ENCODE results near the gene HECW1.

The HECW1 gene

DNA sequence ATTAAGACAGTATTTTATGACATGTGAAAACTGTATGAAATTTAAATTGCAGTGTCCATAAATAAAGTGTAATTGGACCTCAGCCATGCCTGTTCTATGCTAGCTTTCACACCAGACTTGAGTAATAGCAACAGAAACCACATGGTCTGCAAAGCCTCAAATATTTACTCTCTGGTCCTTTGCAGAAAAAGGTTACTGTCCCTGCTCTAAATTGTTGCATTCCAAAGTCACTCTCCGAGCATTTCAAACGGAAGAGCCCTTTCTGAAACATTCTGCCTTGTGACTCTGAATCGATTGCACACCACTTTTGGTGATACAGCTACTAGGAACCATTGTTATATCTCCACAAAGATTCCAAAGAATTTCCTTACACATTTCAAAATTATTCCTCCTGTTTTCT, 389.4 kb downstream of the HECW1 start:
- Histone ChIP-seq H3K36me3 (ENCODE audit: control insufficient read depth, insufficient read depth, low read length) (no peaks in the 10 kb centered on the region), H3K9me3 (ENCODE audit: control insufficient read depth, low read length) (no peaks in the 10 kb centered on the region), H3K4me3 (ENCODE audit: insufficient read depth, low read depth, low read length) (no peak overlapping the region), H3K4me1 (ENCODE audit: control insufficient read depth, insufficient read depth, low read length) (no peaks in the 10 kb centered on the region), H3K27me3 (ENCODE audit: control insufficient read depth, insufficient read depth, low read length, poor library complexity, severe bottlenecking) (no peaks in the 10 kb centered on the region), H3K27ac (ENCODE audit: insufficient read depth, low read depth, low read length, poor library complexity, severe bottlenecking) (no peak overlapping the region)
- WGBS, 2 experiments, result 86 to 89% methylated on average over 3 of the region's 3 CpGs

DNA sequence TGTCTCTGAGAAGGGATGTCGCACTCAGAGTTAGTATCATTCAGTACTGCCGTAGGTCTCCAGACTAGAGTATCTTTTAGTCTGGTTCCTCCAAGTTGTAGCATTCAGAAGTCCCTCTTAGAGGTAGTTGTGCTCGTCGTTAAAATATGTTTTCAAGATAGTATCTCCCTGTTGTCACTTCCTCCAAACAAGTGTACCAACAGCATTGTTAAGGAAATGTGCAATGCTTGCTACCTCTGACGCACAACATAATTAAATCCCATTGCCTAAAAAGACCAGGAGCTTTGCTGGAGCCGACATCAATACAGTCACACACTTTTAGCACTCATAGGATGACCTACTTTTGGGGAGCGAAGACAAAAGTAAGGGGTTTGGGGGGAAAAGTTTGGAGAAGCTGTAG, 390.5 kb downstream of the HECW1 start:
- H3K27me3 ChIP-seq (ENCODE audit: control insufficient read depth, insufficient read depth, low read length, poor library complexity, severe bottlenecking), result no peaks in the 10 kb centered on the region
- no peaks in the 10 kb centered on the region for H3K36me3 ChIP-seq (ENCODE audit: control insufficient read depth, insufficient read depth, low read length)
- WGBS, 2 experiments, result 90 to 97% methylated on average over 6 to 7 of the region's 7 CpGs
- no peak overlapping the region for H3K4me3 ChIP-seq (ENCODE audit: insufficient read depth, low read depth, low read length)
- no peaks in the 10 kb centered on the region for H3K9me3 ChIP-seq (ENCODE audit: control insufficient read depth, low read length)
- no peaks in the 10 kb centered on the region for H3K4me1 ChIP-seq (ENCODE audit: control insufficient read depth, insufficient read depth, low read length)
- H3K27ac ChIP-seq (ENCODE audit: insufficient read depth, low read depth, low read length, poor library complexity, severe bottlenecking), result no peak overlapping the region

DNA sequence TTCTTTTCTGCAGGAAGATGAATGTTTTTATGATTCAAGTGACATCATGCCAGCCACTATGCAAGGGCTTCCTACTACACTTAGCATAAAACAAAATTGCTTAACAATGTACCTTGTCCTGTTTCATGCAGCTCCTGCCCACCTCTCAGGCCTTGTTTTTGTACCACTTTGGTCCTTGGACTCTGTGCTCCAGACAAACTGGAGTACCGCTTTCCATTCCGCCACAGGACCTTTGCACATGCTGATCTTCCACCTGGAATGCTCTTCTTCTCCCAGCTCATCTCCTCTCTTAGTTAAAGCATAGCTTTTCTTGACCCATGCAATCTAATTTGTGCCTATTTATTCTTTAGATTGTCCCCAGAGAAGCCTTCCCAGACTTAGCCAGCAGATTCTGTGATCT, 393.0 kb downstream of the HECW1 start:
- H3K9me3 ChIP-seq (ENCODE audit: control insufficient read depth, low read length), result no peaks in the 10 kb centered on the region
- H3K36me3 ChIP-seq (ENCODE audit: control insufficient read depth, insufficient read depth, low read length), result no peaks in the 10 kb centered on the region
- no peak overlapping the region for H3K4me3 ChIP-seq (ENCODE audit: insufficient read depth, low read depth, low read length)
- H3K4me1 ChIP-seq (ENCODE audit: control insufficient read depth, insufficient read depth, low read length), result no peaks in the 10 kb centered on the region
- no peak overlapping the region for H3K27ac ChIP-seq (ENCODE audit: insufficient read depth, low read depth, low read length, poor library complexity, severe bottlenecking)
- no peaks in the 10 kb centered on the region for H3K27me3 ChIP-seq (ENCODE audit: control insufficient read depth, insufficient read depth, low read length, poor library complexity, severe bottlenecking)
- WGBS, 2 experiments, result 91 to 95% methylated on average over 2 of the region's 2 CpGs

DNA sequence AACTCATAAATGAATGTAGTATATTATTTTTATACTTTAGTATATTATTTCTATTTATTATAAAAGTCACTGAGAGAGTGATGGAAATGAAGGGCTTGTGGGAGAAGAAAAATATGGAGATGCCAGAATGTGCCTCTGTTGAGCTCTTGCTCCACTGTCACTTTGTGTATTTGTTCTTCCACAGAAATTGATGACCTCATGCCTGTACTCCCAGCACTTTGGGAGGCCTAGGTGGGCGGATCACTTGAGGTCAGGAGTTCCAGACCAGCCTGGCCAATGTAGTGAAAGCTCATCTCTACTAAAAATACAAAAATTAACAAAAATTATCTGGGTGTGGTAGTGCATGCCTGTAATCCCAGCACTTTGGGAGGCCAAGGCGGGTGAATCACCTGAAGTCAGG, 394.0 kb downstream of the HECW1 start:
- Histone ChIP-seq H3K4me1 (ENCODE audit: control insufficient read depth, insufficient read depth, low read length) (no peaks in the 10 kb centered on the region), H3K27me3 (ENCODE audit: control insufficient read depth, insufficient read depth, low read length, poor library complexity, severe bottlenecking) (no peaks in the 10 kb centered on the region), H3K27ac (ENCODE audit: insufficient read depth, low read depth, low read length, poor library complexity, severe bottlenecking) (no peak overlapping the region), H3K9me3 (ENCODE audit: control insufficient read depth, low read length) (no peaks in the 10 kb centered on the region), H3K36me3 (ENCODE audit: control insufficient read depth, insufficient read depth, low read length) (no peaks in the 10 kb centered on the region), H3K4me3 (ENCODE audit: insufficient read depth, low read depth, low read length) (no peak overlapping the region)
- 86 to 91% methylated on average over 2 of the region's 2 CpGs for WGBS, 2 experiments

DNA sequence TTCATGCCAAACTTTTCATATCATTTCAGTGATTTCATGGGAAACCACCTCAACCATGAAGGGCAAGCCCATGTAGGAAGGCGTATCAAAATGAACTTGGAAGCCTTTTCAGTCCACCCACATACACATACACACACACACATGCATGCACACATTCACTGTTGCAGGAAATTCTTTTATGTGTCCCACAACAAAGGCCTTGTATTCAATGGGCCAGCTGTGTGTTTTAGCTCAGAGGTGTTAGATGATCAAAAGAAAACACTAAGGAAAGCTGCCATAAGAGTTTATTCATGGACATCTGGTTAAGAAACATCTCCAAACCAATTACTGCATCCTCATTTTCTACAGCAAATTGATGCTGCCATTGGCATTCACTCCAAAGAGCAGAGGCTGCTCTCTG, 396.0 kb downstream of the HECW1 start:
- H3K9me3 ChIP-seq (ENCODE audit: control insufficient read depth, low read length), result no peaks in the 10 kb centered on the region
- H3K4me1 ChIP-seq (ENCODE audit: control insufficient read depth, insufficient read depth, low read length), result no peaks in the 10 kb centered on the region
- H3K27me3 ChIP-seq (ENCODE audit: control insufficient read depth, insufficient read depth, low read length, poor library complexity, severe bottlenecking), result no peaks in the 10 kb centered on the region
- no peaks in the 10 kb centered on the region for H3K36me3 ChIP-seq (ENCODE audit: control insufficient read depth, insufficient read depth, low read length)
- 50 to 56% methylated on average over 1 of the region's 1 CpG for WGBS, 2 experiments
- H3K27ac ChIP-seq (ENCODE audit: insufficient read depth, low read depth, low read length, poor library complexity, severe bottlenecking), result no peak overlapping the region
- H3K4me3 ChIP-seq (ENCODE audit: insufficient read depth, low read depth, low read length), result no peak overlapping the region

DNA sequence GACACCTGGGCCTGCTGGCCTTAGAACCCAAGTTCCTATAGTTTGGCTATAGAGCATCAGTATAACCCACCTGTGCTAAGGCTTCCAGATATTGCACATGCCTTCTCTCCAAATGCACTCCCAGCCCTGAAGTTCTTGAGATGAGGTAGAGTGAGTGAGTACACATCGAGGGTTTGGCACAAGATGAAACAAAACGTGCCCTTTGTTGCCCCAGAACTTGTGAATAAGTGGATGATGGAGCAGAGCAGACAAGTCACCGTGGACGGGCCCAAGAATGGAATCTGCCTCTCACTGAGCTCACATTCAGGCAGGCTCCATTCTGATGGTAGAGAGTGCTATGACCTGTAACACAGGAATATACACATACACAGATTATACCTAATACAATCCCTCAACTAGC, 397.5 kb downstream of the HECW1 start:
- WGBS, 2 experiments, result 96 to 98% methylated on average over 4 of the region's 4 CpGs
- Histone ChIP-seq H3K27ac (ENCODE audit: insufficient read depth, low read depth, low read length, poor library complexity, severe bottlenecking) (no peak overlapping the region), H3K4me1 (ENCODE audit: control insufficient read depth, insufficient read depth, low read length) (no peaks in the 10 kb centered on the region), H3K36me3 (ENCODE audit: control insufficient read depth, insufficient read depth, low read length) (no peaks in the 10 kb centered on the region), H3K9me3 (ENCODE audit: control insufficient read depth, low read length) (no peaks in the 10 kb centered on the region), H3K27me3 (ENCODE audit: control insufficient read depth, insufficient read depth, low read length, poor library complexity, severe bottlenecking) (no peaks in the 10 kb centered on the region), H3K4me3 (ENCODE audit: insufficient read depth, low read depth, low read length) (no peak overlapping the region)

DNA sequence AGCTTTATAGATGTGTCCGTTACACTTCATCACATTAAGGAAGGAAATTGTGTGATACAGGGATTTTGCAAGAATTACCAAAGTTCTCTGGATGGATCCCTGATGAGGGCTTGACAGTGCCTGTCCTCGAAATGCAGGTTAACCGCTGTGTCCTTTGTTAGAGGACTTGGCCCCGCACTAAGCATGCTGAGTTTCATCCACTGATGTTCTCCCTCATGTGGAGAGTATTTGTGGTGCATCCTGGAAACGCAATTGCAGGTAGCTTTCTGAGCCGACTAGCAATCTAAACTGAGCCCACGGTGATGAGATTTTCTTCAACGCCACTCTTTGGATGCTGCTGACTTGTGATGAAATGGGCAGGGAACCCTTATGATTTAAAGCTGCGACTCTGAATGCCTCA, 398.6 kb downstream of the HECW1 start:
- Histone ChIP-seq H3K27me3 (ENCODE audit: control insufficient read depth, insufficient read depth, low read length, poor library complexity, severe bottlenecking) (no peaks in the 10 kb centered on the region), H3K36me3 (ENCODE audit: control insufficient read depth, insufficient read depth, low read length) (no peaks in the 10 kb centered on the region), H3K27ac (ENCODE audit: insufficient read depth, low read depth, low read length, poor library complexity, severe bottlenecking) (no peak overlapping the region), H3K9me3 (ENCODE audit: control insufficient read depth, low read length) (no peaks in the 10 kb centered on the region), H3K4me1 (ENCODE audit: control insufficient read depth, insufficient read depth, low read length) (no peaks in the 10 kb centered on the region), H3K4me3 (ENCODE audit: insufficient read depth, low read depth, low read length) (no peak overlapping the region)
- 75 to 78% methylated on average over 9 of the region's 9 CpGs for WGBS, 2 experiments

DNA sequence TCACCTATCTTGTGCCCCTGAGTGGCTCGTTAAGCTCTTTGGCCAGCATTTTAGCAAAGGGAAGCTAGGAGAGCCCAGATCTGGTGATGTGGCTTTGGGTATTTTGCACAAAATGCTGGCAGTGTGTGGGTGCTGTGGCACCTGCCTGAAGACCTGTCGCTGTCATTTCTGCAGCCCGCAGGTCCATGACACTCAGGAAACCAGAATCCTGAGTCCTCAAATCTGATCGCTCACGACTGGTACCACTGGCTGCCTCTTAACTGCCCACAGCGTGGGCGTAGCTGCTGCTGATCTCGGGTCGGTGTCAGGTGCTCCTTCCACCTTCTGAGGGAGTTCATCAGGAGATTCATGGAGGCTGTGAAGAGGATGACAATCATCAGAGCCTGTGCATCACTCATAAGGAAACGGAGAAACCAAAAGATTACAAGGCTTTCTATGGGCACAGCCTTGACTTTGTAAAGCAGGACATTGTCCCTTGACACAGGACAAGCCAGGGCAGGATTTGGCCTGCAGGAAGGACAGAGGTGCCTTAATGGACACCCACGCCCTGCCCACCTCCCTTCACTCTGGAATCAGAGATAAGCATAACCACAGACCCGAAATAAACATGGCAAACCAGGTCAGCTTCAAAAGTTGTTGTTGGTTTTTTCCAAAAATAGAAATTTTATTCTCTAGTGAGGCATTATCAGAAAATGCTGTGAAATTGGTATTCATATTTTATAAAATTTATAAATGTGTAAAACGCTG, 399.5 kb downstream of the HECW1 start:
- Histone ChIP-seq H3K4me3 (ENCODE audit: insufficient read depth, low read depth, low read length) (no peak overlapping the region), H3K36me3 (ENCODE audit: control insufficient read depth, insufficient read depth, low read length) (no peaks in the 10 kb centered on the region), H3K9me3 (ENCODE audit: control insufficient read depth, low read length) (no peaks in the 10 kb centered on the region), H3K4me1 (ENCODE audit: control insufficient read depth, insufficient read depth, low read length) (no peaks in the 10 kb centered on the region), H3K27me3 (ENCODE audit: control insufficient read depth, insufficient read depth, low read length, poor library complexity, severe bottlenecking) (no peaks in the 10 kb centered on the region), H3K27ac (ENCODE audit: insufficient read depth, low read depth, low read length, poor library complexity, severe bottlenecking) (no peak overlapping the region)
- 90 to 94% methylated on average over 12 of the region's 13 CpGs for WGBS, 2 experiments

DNA sequence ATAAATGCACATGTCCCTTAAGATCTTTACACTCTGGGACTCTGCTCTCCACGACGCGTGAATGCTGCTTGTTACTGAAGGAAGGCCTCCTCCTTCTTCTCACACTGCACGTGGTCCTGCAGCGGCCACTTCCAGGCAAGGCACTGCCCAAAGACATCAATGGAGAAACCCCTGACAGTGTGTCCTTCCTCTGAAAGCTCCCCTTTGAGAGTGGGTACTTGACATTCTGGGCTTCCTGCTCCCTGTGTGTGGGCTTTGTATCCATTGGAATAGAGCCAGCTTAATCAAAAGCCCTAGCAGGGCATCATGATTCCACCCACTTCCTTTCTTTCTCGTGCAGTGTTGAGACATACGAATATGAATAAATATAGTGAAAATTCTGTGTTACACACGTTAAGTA, 400.8 kb downstream of the HECW1 start:
- 60 to 67% methylated on average over 8 of the region's 8 CpGs for WGBS, 2 experiments
- Histone ChIP-seq H3K9me3 (ENCODE audit: control insufficient read depth, low read length) (no peaks in the 10 kb centered on the region), H3K27ac (ENCODE audit: insufficient read depth, low read depth, low read length, poor library complexity, severe bottlenecking) (no peak overlapping the region), H3K27me3 (ENCODE audit: control insufficient read depth, insufficient read depth, low read length, poor library complexity, severe bottlenecking) (no peaks in the 10 kb centered on the region), H3K4me1 (ENCODE audit: control insufficient read depth, insufficient read depth, low read length) (no peaks in the 10 kb centered on the region), H3K36me3 (ENCODE audit: control insufficient read depth, insufficient read depth, low read length) (no peaks in the 10 kb centered on the region), H3K4me3 (ENCODE audit: insufficient read depth, low read depth, low read length) (no peak overlapping the region)

DNA sequence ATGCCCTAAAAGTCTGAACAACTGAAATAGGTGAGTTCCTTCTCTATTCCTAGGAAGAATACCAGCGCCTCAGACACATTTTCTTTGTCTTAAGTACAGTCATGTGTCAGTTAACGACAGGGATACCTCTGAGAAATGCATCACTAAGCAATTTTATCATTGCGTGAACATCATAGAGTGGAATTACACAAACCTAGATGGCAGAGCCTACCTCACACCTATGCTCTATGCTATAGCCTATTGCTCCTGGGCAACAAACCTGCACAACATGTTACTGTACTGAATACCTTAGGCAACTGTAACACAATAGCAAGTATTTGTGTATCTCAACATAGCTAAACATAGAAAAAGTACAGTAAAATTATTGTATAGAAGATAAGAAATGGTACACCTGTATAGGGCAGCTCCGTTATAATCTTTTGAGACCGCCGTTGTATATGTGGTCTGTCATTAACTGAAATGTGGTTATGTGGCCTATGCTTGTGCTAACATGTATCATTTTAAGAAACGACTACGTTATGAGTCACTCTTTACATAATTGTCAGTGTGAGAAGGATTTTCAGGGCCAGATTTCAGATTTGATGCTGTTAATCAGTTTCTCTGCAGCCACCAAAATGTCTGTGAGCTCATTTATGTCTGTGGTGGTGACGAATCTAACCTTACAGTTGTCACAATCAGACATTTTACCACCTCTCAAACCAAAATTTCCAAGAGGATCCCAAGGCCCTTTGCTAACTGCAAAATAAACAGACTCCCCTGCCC, 404.3 kb downstream of the HECW1 start:
- Histone ChIP-seq H3K27me3 (ENCODE audit: control insufficient read depth, insufficient read depth, low read length, poor library complexity, severe bottlenecking) (no peaks in the 10 kb centered on the region), H3K36me3 (ENCODE audit: control insufficient read depth, insufficient read depth, low read length) (no peaks in the 10 kb centered on the region), H3K27ac (ENCODE audit: insufficient read depth, low read depth, low read length, poor library complexity, severe bottlenecking) (no peak overlapping the region), H3K4me1 (ENCODE audit: control insufficient read depth, insufficient read depth, low read length) (no peaks in the 10 kb centered on the region), H3K9me3 (ENCODE audit: control insufficient read depth, low read length) (no peaks in the 10 kb centered on the region), H3K4me3 (ENCODE audit: insufficient read depth, low read depth, low read length) (no peak overlapping the region)
- 87 to 90% methylated on average over 9 of the region's 9 CpGs for WGBS, 2 experiments

Measured in ectodermal cell (in vitro differentiated cells).